ENCODE data around the gene FAM83B. TPM values are rescaled to one million over a fixed set of nuclear protein-coding genes. Genes with fewer than 3 reads are reported as not detected.
"Not testable (repeated sequence)": the region's sequence is repeated elsewhere in the genome, so short reads cannot be mapped to it uniquely, and the experiment has no call there.

FAM83B gene
- total and polyA plus RNA-seq, 4 donors: 0.63 TPM; not detected in 3

- WGBS, 2 donors: 94 to 95% methylated on average over 3 of the region's 3 CpGs
- H3K4me1 ChIP-seq (ENCODE audit: control insufficient read depth in 1 of 2, insufficient read depth in 2 of 2, low read length in 2 of 2); DNase-seq; H3K36me3 ChIP-seq (ENCODE audit: control insufficient read depth in 1 of 2, insufficient read depth in 2 of 2, low read length in 1 of 2); H3K27me3 ChIP-seq (ENCODE audit: control insufficient read depth in 1 of 2, insufficient read depth in 2 of 2, low read length in 1 of 2); H3K9me3 ChIP-seq (ENCODE audit: control insufficient read depth, low read length); H3K4me3 ChIP-seq (ENCODE audit: low read length in 2 of 2); H3K27ac ChIP-seq (ENCODE audit: low read depth in 1 of 2, low read length in 2 of 2); intact Hi-C loops (cut with DNase I); ATAC-seq (ENCODE audit: low FRiP score): not testable (repeated sequence)
These were observed 35.3 kb downstream of the FAM83B start for GRCh38 chr6:54881891-54882290.

GRCh38 chr6:54886932-54887584 is 40.5 kb downstream of the FAM83B start:
- ATAC-seq (ENCODE audit: low FRiP score) (no peak), DNase-seq (no peak)
- WGBS, 2 donors: 84 to 90% methylated on average over 4 of the region's 4 CpGs
- Histone ChIP-seq H3K4me1 (ENCODE audit: control insufficient read depth in 1 of 2, insufficient read depth in 2 of 2, low read length in 2 of 2) (no peaks in the 10 kb centered on the region), H3K36me3 (ENCODE audit: control insufficient read depth in 1 of 2, insufficient read depth in 2 of 2, low read length in 1 of 2) (no peaks in the 10 kb centered on the region), H3K27ac (ENCODE audit: low read depth in 1 of 2, low read length in 2 of 2) (no peak overlapping the region), H3K27me3 (ENCODE audit: control insufficient read depth in 1 of 2, insufficient read depth in 2 of 2, low read length in 1 of 2) (no peaks in the 10 kb centered on the region), H3K9me3 (ENCODE audit: control insufficient read depth, low read length) (no peaks in the 10 kb centered on the region), H3K4me3 (ENCODE audit: low read length in 2 of 2) (no peak overlapping the region)
- intact Hi-C loops (cut with DNase I): no loop called here

GRCh38 chr6:54891536-54891935 is 45.0 kb downstream of the FAM83B start:
- Histone ChIP-seq H3K9me3 (ENCODE audit: control insufficient read depth, low read length) (no peaks in the 10 kb centered on the region), H3K4me3 (ENCODE audit: low read length in 2 of 2) (no peak overlapping the region), H3K27me3 (ENCODE audit: control insufficient read depth in 1 of 2, insufficient read depth in 2 of 2, low read length in 1 of 2) (no peaks in the 10 kb centered on the region), H3K27ac (ENCODE audit: low read depth in 1 of 2, low read length in 2 of 2) (no peak overlapping the region), H3K36me3 (ENCODE audit: control insufficient read depth in 1 of 2, insufficient read depth in 2 of 2, low read length in 1 of 2) (no peaks in the 10 kb centered on the region), H3K4me1 (ENCODE audit: control insufficient read depth in 1 of 2, insufficient read depth in 2 of 2, low read length in 2 of 2) (no peaks in the 10 kb centered on the region)
- DNase-seq (no peak), ATAC-seq (ENCODE audit: low FRiP score) (no peak)
- intact Hi-C loops (cut with DNase I): no loop called here
- 73 to 81% methylated on average over 1 of the region's 1 CpG for WGBS, 2 donors

- H3K4me3 ChIP-seq (ENCODE audit: low read length in 2 of 2): no peak overlapping the region
- no peaks in the 10 kb centered on the region for H3K36me3 ChIP-seq (ENCODE audit: control insufficient read depth in 1 of 2, insufficient read depth in 2 of 2, low read length in 1 of 2)
- intact Hi-C loops (cut with DNase I): no loop called here
- no peaks in the 10 kb centered on the region for H3K27me3 ChIP-seq (ENCODE audit: control insufficient read depth in 1 of 2, insufficient read depth in 2 of 2, low read length in 1 of 2)
- ATAC-seq (ENCODE audit: low FRiP score) (no peak), DNase-seq (no peak)
- no peaks in the 10 kb centered on the region for H3K4me1 ChIP-seq (ENCODE audit: control insufficient read depth in 1 of 2, insufficient read depth in 2 of 2, low read length in 2 of 2)
- 94 to 100% methylated on average over 1 of the region's 1 CpG for WGBS, 2 donors
- H3K27ac ChIP-seq (ENCODE audit: low read depth in 1 of 2, low read length in 2 of 2): no peak overlapping the region
- H3K9me3 ChIP-seq (ENCODE audit: control insufficient read depth, low read length): no peaks in the 10 kb centered on the region
These were observed 46.3 kb downstream of the FAM83B start for GRCh38 chr6:54892831-54893230.

GRCh38 chr6:54893818-54894217 is 47.2 kb downstream of the FAM83B start:
- Histone ChIP-seq H3K9me3 (ENCODE audit: control insufficient read depth, low read length) (no peaks in the 10 kb centered on the region), H3K36me3 (ENCODE audit: control insufficient read depth in 1 of 2, insufficient read depth in 2 of 2, low read length in 1 of 2) (no peaks in the 10 kb centered on the region), H3K4me1 (ENCODE audit: control insufficient read depth in 1 of 2, insufficient read depth in 2 of 2, low read length in 2 of 2) (no peaks in the 10 kb centered on the region), H3K27me3 (ENCODE audit: control insufficient read depth in 1 of 2, insufficient read depth in 2 of 2, low read length in 1 of 2) (no peaks in the 10 kb centered on the region), H3K27ac (ENCODE audit: low read depth in 1 of 2, low read length in 2 of 2) (no peak overlapping the region), H3K4me3 (ENCODE audit: low read length in 2 of 2) (no peak overlapping the region)
- intact Hi-C loops (cut with DNase I): no loop called here
- WGBS, 2 donors: 39 to 64% methylated on average over 1 of the region's 1 CpG
- ATAC-seq (ENCODE audit: low FRiP score) (no peak), DNase-seq (no peak)

- H3K4me3 ChIP-seq (ENCODE audit: low read length in 2 of 2): no peak overlapping the region
- H3K27me3 ChIP-seq (ENCODE audit: control insufficient read depth in 1 of 2, insufficient read depth in 2 of 2, low read length in 1 of 2): no peaks in the 10 kb centered on the region
- H3K27ac ChIP-seq (ENCODE audit: low read depth in 1 of 2, low read length in 2 of 2): no peak overlapping the region
- no peak for DNase-seq
- no peak for ATAC-seq (ENCODE audit: low FRiP score)
- no peaks in the 10 kb centered on the region for H3K36me3 ChIP-seq (ENCODE audit: control insufficient read depth in 1 of 2, insufficient read depth in 2 of 2, low read length in 1 of 2)
- no peaks in the 10 kb centered on the region for H3K9me3 ChIP-seq (ENCODE audit: control insufficient read depth, low read length)
- intact Hi-C loops (cut with DNase I): no loop called here
- no peaks in the 10 kb centered on the region for H3K4me1 ChIP-seq (ENCODE audit: control insufficient read depth in 1 of 2, insufficient read depth in 2 of 2, low read length in 2 of 2)
- 71 to 74% methylated on average over 3 of the region's 3 CpGs for WGBS, 2 donors
These were observed 49.7 kb downstream of the FAM83B start for GRCh38 chr6:54896302-54896701.

- no peaks in the 10 kb centered on the region for H3K9me3 ChIP-seq (ENCODE audit: control insufficient read depth, low read length)
- 30 to 35% methylated on average over 2 of the region's 2 CpGs for WGBS, 2 donors
- no peak overlapping the region for H3K27ac ChIP-seq (ENCODE audit: low read depth in 1 of 2, low read length in 2 of 2)
- no peaks in the 10 kb centered on the region for H3K27me3 ChIP-seq (ENCODE audit: control insufficient read depth in 1 of 2, insufficient read depth in 2 of 2, low read length in 1 of 2)
- no peaks in the 10 kb centered on the region for H3K36me3 ChIP-seq (ENCODE audit: control insufficient read depth in 1 of 2, insufficient read depth in 2 of 2, low read length in 1 of 2)
- no peaks in the 10 kb centered on the region for H3K4me1 ChIP-seq (ENCODE audit: control insufficient read depth in 1 of 2, insufficient read depth in 2 of 2, low read length in 2 of 2)
- H3K4me3 ChIP-seq (ENCODE audit: low read length in 2 of 2): no peak overlapping the region
- intact Hi-C loops (cut with DNase I): no loop called here
- no peak for ATAC-seq (ENCODE audit: low FRiP score)
- DNase-seq: no peak
These were observed 51.1 kb downstream of the FAM83B start for GRCh38 chr6:54897462-54898189.

- Histone ChIP-seq H3K4me3 (ENCODE audit: low read length in 2 of 2) (no peak overlapping the region), H3K27me3 (ENCODE audit: control insufficient read depth in 1 of 2, insufficient read depth in 2 of 2, low read length in 1 of 2) (no peaks in the 10 kb centered on the region), H3K4me1 (ENCODE audit: control insufficient read depth in 1 of 2, insufficient read depth in 2 of 2, low read length in 2 of 2) (no peaks in the 10 kb centered on the region), H3K36me3 (ENCODE audit: control insufficient read depth in 1 of 2, insufficient read depth in 2 of 2, low read length in 1 of 2) (no peaks in the 10 kb centered on the region), H3K27ac (ENCODE audit: low read depth in 1 of 2, low read length in 2 of 2) (no peak overlapping the region), H3K9me3 (ENCODE audit: control insufficient read depth, low read length) (no peaks in the 10 kb centered on the region)
- no peak for ATAC-seq (ENCODE audit: low FRiP score)
- intact Hi-C loops (cut with DNase I): no loop called here
- no peak for DNase-seq
- WGBS, 2 donors: 76 to 84% methylated on average over 3 of the region's 3 CpGs
These were observed 52.2 kb downstream of the FAM83B start for GRCh38 chr6:54898767-54899166.

GRCh38 chr6:54899442-54899841 is 52.9 kb downstream of the FAM83B start:
- no peaks in the 10 kb centered on the region for H3K36me3 ChIP-seq (ENCODE audit: control insufficient read depth in 1 of 2, insufficient read depth in 2 of 2, low read length in 1 of 2)
- ATAC-seq (ENCODE audit: low FRiP score): no peak
- H3K4me3 ChIP-seq (ENCODE audit: low read length in 2 of 2): no peak overlapping the region

More at GRCh38 chr6:54899442-54899841, 52.9 kb downstream of the FAM83B start:
- H3K9me3 ChIP-seq (ENCODE audit: control insufficient read depth, low read length): no peaks in the 10 kb centered on the region
- WGBS, 2 donors: 73 to 88% methylated on average over 3 of the region's 3 CpGs
- intact Hi-C loops (cut with DNase I): no loop called here
- no peaks in the 10 kb centered on the region for H3K27me3 ChIP-seq (ENCODE audit: control insufficient read depth in 1 of 2, insufficient read depth in 2 of 2, low read length in 1 of 2)
- no peak for DNase-seq
- H3K4me1 ChIP-seq (ENCODE audit: control insufficient read depth in 1 of 2, insufficient read depth in 2 of 2, low read length in 2 of 2): no peaks in the 10 kb centered on the region
- no peak overlapping the region for H3K27ac ChIP-seq (ENCODE audit: low read depth in 1 of 2, low read length in 2 of 2)
